GM18861 (cell line): ENCODE data around the gene B3GAT3.
"Not testable (repeated sequence)": the region's sequence is repeated elsewhere in the genome, so short reads cannot be mapped to it uniquely, and the experiment has no call there.

ENCODE experiments used
- ATAC-seq: cut with Tn5 transposase; IDR thresholded peaks from one replicate; pipeline ENCODE4 v1.9.1; 2021; ENCODE audit not compliant: unreplicated experiment

B3GAT3 gene

GRCh38 chr11:62621567-62622470 lies at the start of gene B3GAT3:
Gene B3GAT3, minus strand, starts transcription at chr11:62621986. Its CDS starts 39 bp downstream, at chr11:62621947.
- ATAC-seq: peak; percentile 91

- no peak for ATAC-seq
These were observed 49.4 kb upstream of the B3GAT3 start for GRCh38 chr11:62671236-62671607.

- ATAC-seq: no peak
These were observed 47.8 kb upstream of the B3GAT3 start for GRCh38 chr11:62669420-62670161.

- no peak for ATAC-seq
These were observed 45.7 kb upstream of the B3GAT3 start for GRCh38 chr11:62667460-62667859.

- ATAC-seq: no peak
These were observed 44.6 kb upstream of the B3GAT3 start for GRCh38 chr11:62666259-62666926.

GRCh38 chr11:62665599-62666258 lies 43.9 kb upstream of the B3GAT3 start:
- ATAC-seq: no peak

GRCh38 chr11:62665075-62665598 lies 43.4 kb upstream of the B3GAT3 start, which contains the start of the genes C11orf98 and CSKMT:
Gene C11orf98, minus strand, starts transcription at chr11:62665210. Its CDS starts 41 bp downstream, at chr11:62665169.
Gene CSKMT, plus strand, starts transcription at chr11:62665312. Its CDS starts 568 bp downstream, at chr11:62665880.
- peak; percentile 73 for ATAC-seq

- ATAC-seq: peak; percentile 10
These were observed 42.8 kb upstream of the B3GAT3 start for GRCh38 chr11:62664405-62665074.

GRCh38 chr11:62656796-62657429 lies 35.1 kb upstream of the B3GAT3 start:
- ATAC-seq: no peak

- no peak for ATAC-seq
These were observed 32.5 kb upstream of the B3GAT3 start for GRCh38 chr11:62654297-62654696.

- no peak for ATAC-seq
These were observed 30.6 kb upstream of the B3GAT3 start for GRCh38 chr11:62652161-62653006.

- ATAC-seq: not testable (repeated sequence)
These were observed 28.5 kb upstream of the B3GAT3 start for GRCh38 chr11:62650283-62650682.

- ATAC-seq: no peak
These were observed 27.7 kb upstream of the B3GAT3 start for GRCh38 chr11:62649486-62649885.

- ATAC-seq: no peak
These were observed 27.2 kb upstream of the B3GAT3 start for GRCh38 chr11:62648967-62649364.

GRCh38 chr11:62648185-62648966 lies 26.6 kb upstream of the B3GAT3 start:
- no peak for ATAC-seq

GRCh38 chr11:62647609-62648005 lies 25.8 kb upstream of the B3GAT3 start:
- ATAC-seq: no peak

- ATAC-seq: no peak
These were observed 25.2 kb upstream of the B3GAT3 start for GRCh38 chr11:62646825-62647608.
